HCT116 (cell line): ENCODE measurements around the gene TACC3. TPM values are rescaled to one million over a fixed set of nuclear protein-coding genes. Genes with fewer than 3 reads are reported as not detected.

Source experiments
- ATAC-seq: fragments of 200-7000 bp; cut with Tn5 transposase; 2 replicates; pipeline ENCODE4 v1.9.1; 2020; ENCODE audit warnings: mild to moderate bottlenecking, moderate library complexity
- BruUV-seq: library from RNA; stranded (reverse); fragments of 400-500 nt; replicated peaks from 2 replicates; lab custom pipeline; 2021; lab: Mats Ljungman, UMichigan
- CTCF ChIA-PET: fragments of 300-600 bp; sonication (Branson Sonifier 250); formaldehyde crosslinking; loops from one replicate; lab custom pipeline; 2021; ENCODE audit warnings: antibody characterized with exemption; lab: Charles Lee
- POLR2A ChIA-PET: fragments of 300-600, 350-600 bp; sonication (Branson Sonifier 250); formaldehyde crosslinking; loops from one replicate; lab custom pipeline; 2021; ENCODE audit warnings: antibody characterized with exemption; lab: Charles Lee
- RAD21 ChIA-PET, 2 experiments: fragments of 300-600 bp; sonication (Branson Sonifier 250); formaldehyde crosslinking; loops; one replicate each; lab custom pipeline; 2023; ENCODE audit warnings: low total read pairs in 2 of 2; ENCODE audit not compliant: uncharacterized antibody in 2 of 2, unreplicated experiment in 2 of 2, low non-redundant PET in 1 of 2; lab: Charles Lee
- DNase-seq: peaks from one replicate; pipeline ENCODE4 v3.0.0-alpha.2; 2010; ENCODE audit warnings: low read depth, low spot score
- H2AFZ ChIP-seq: fragments of 200-600 bp; shearing (Covaris generic), sonication (generic); 2 replicates; pipeline ENCODE4 v1.6.1; 2017; ENCODE audit warnings: low read depth, mixed run types, mixed read lengths, antibody characterized with exemption, low read length; ENCODE audit not compliant: poor library complexity, severe bottlenecking
- H3K27ac ChIP-seq: 2 replicates; pipeline ENCODE4 v1.5.1; 2012; ENCODE audit warnings: low read depth, low read length
- H3K27me3 ChIP-seq: fragments of 200-600 bp; sonication (generic); 2 replicates; pipeline ENCODE4 v1.6.1; 2016; ENCODE audit warnings: mixed run types, low read length, mixed read lengths; ENCODE audit not compliant: insufficient read depth
- H3K36me3 ChIP-seq, 2 experiments: fragments of 200-500 bp in 1 of 2; fragments of 200-600 bp in 1 of 2; sonication (Bioruptor generic) in 1 of 2; sonication (generic) in 1 of 2; 2 replicates each; pipeline versions ENCODE4 v1.5.1 to v1.6.1; 2014 to 2016; ENCODE audit warnings: low read length in 2 of 2, inconsistent platforms in 1 of 2, mixed read lengths in 1 of 2, mixed run types in 1 of 2; ENCODE audit not compliant: insufficient read depth in 2 of 2, control insufficient read depth in 1 of 2
- H3K4me1 ChIP-seq, 2 experiments: fragments of 200-600 bp in 1 of 2; sonication (generic) in 1 of 2; 2 replicates each; pipeline versions ENCODE4 v1.5.1 to v1.6.1; 2012 to 2017; ENCODE audit warnings: low read length in 2 of 2, inconsistent platforms in 1 of 2, mild to moderate bottlenecking in 1 of 2, mixed read lengths in 1 of 2, mixed run types in 1 of 2, moderate library complexity in 1 of 2; ENCODE audit not compliant: insufficient read depth in 2 of 2, control insufficient read depth in 1 of 2
- H3K4me2 ChIP-seq: fragments of 200-600 bp; sonication (generic); 2 replicates; pipeline ENCODE4 v1.6.1; 2017; ENCODE audit warnings: mixed run types, low read length, mixed read lengths
- H3K4me3 ChIP-seq, 2 experiments: fragments of 200-600 bp in 1 of 2; sonication (generic) in 1 of 2; replicated peaks in 1 of 2; 2 replicates each; pipeline ENCODE4 v1.5.1; 2011 to 2016; ENCODE audit warnings: low read length in 2 of 2, control low read depth in 1 of 2, low read depth in 1 of 2, mild to moderate bottlenecking in 1 of 2, mixed read lengths in 1 of 2, mixed run types in 1 of 2
- H3K79me2 ChIP-seq: fragments of 200-600 bp; sonication (generic); 2 replicates; pipeline ENCODE4 v1.6.1; 2017; ENCODE audit warnings: mild to moderate bottlenecking, mixed run types, low read length, moderate library complexity, mixed read lengths; ENCODE audit not compliant: insufficient read depth
- H3K9ac ChIP-seq: fragments of 200-600 bp; sonication (generic); 2 replicates; pipeline ENCODE4 v1.6.1; 2016; ENCODE audit warnings: low read length, mixed read lengths
- H3K9me2 ChIP-seq: fragments of 200-600 bp; sonication (generic), shearing (Covaris generic); 2 replicates; pipeline ENCODE4 v1.6.1; 2017; ENCODE audit warnings: mixed run types, mild to moderate bottlenecking, moderate library complexity; ENCODE audit not compliant: insufficient read depth
- H3K9me3 ChIP-seq, 2 experiments: fragments of 200-500 bp in 1 of 2; fragments of 200-600 bp in 1 of 2; sonication (Bioruptor generic) in 1 of 2; sonication (generic) in 1 of 2; 2 replicates each; pipeline ENCODE4 v1.6.1; 2014 to 2017; ENCODE audit warnings: low read length in 2 of 2, mixed read lengths in 2 of 2, inconsistent platforms in 1 of 2, low read depth in 1 of 2, mild to moderate bottlenecking in 1 of 2, mixed run types in 1 of 2, moderate library complexity in 1 of 2; ENCODE audit not compliant: control insufficient read depth in 1 of 2, insufficient read depth in 1 of 2
- H4K20me1 ChIP-seq: fragments of 200-600 bp; sonication (generic), shearing (Covaris generic); 2 replicates; pipeline ENCODE4 v1.6.1; 2017; ENCODE audit warnings: mixed run types, mild to moderate bottlenecking, moderate library complexity; ENCODE audit not compliant: insufficient read depth
- CBX3 ChIP-seq: IDR thresholded peaks from 2 replicates; pipeline ENCODE4 v1.6.1; 2012; ENCODE audit warnings: low read depth
- CEBPB ChIP-seq: IDR thresholded peaks from 2 replicates; pipeline ENCODE4 v1.6.1; 2012; ENCODE audit warnings: low read depth
- CTCF ChIP-seq, 3 experiments: fragments of 200-600 bp in 1 of 3; sonication (generic) in 1 of 3; IDR thresholded peaks in 2 of 3; conservative IDR thresholded peaks in 1 of 3; 2 replicates each; pipeline ENCODE4 v1.5.1; 2012 to 2017; ENCODE audit warnings: low read depth in 2 of 3, low read length in 2 of 3, antibody characterized with exemption in 1 of 3, borderline replicate concordance in 1 of 3, control low read depth in 1 of 3, mild to moderate bottlenecking in 1 of 3, mixed read lengths in 1 of 3, mixed run types in 1 of 3, moderate library complexity in 1 of 3; ENCODE audit not compliant: insufficient read depth in 1 of 3
- EGR1 ChIP-seq: IDR thresholded peaks from 2 replicates; pipeline ENCODE4 v1.6.1; 2012; ENCODE audit warnings: low read depth
- ELF1 ChIP-seq: IDR thresholded peaks from 2 replicates; pipeline ENCODE4 v1.6.1; 2012; ENCODE audit warnings: low read depth, borderline replicate concordance
- EZH2 ChIP-seq: fragments of 200-600 bp; sonication (generic); IDR thresholded peaks from 2 replicates; pipeline ENCODE4 v1.6.1; 2017; ENCODE audit warnings: antibody characterized with exemption, mixed run types
- FOSL1 ChIP-seq: IDR thresholded peaks from 2 replicates; pipeline ENCODE4 v1.6.1; 2012; ENCODE audit warnings: low read depth
- MAX ChIP-seq: IDR thresholded peaks from 2 replicates; pipeline ENCODE4 v1.6.1; 2012
- POLR2A ChIP-seq: IDR thresholded peaks from 2 replicates; pipeline ENCODE4 v1.7.0; 2011; ENCODE audit warnings: borderline replicate concordance; ENCODE audit not compliant: insufficient read depth, insufficient read length; ENCODE audit errors: extremely low read depth
- POLR2AphosphoS5 ChIP-seq: IDR thresholded peaks from 2 replicates; pipeline ENCODE4 v1.6.1; 2011; ENCODE audit warnings: mild to moderate bottlenecking, low read depth, low read length, moderate library complexity
- SIN3A ChIP-seq: IDR thresholded peaks from 2 replicates; pipeline ENCODE4 v1.6.1; 2012; ENCODE audit warnings: low read depth
- TCF7L2 ChIP-seq: IDR thresholded peaks from 2 replicates; pipeline ENCODE4 v1.7.0; 2011; ENCODE audit warnings: borderline replicate concordance, inconsistent platforms; ENCODE audit not compliant: insufficient read depth, insufficient read length; ENCODE audit errors: extremely low read depth
- YY1 ChIP-seq: IDR thresholded peaks from 2 replicates; pipeline ENCODE4 v1.6.1; 2011; ENCODE audit warnings: low read length, low read depth, moderate library complexity, mild to moderate bottlenecking; ENCODE audit not compliant: insufficient replicate concordance; ENCODE audit errors: extremely low read depth
- ZFX ChIP-seq: fragments of 450-650 bp; IDR thresholded peaks from 2 replicates; pipeline ENCODE4 v1.6.1; 2017
- ZNF274 ChIP-seq: fragments of 200-500 bp; sonication (Bioruptor generic); IDR thresholded peaks from 2 replicates; pipeline ENCODE4 v1.6.1; 2014; ENCODE audit warnings: mild to moderate bottlenecking, low read depth, low read length, inconsistent platforms
- intact Hi-C: fragments of 100-400 bp; cut with micrococcal nuclease; formaldehyde crosslinking; loops from 2 replicates; pipeline ENCODE4 v1.10.0; 2022
- total RNA-seq: library from RNA; stranded (reverse); gene quantifications from one replicate; pipeline ENCODE4 v1.2.1, GENCODE V29; 2021; ENCODE audit not compliant: unreplicated experiment
- TF ChIP-seq, protein P1 (sequence below): IDR thresholded peaks from 2 replicates; pipeline ENCODE4 v1.6.1; 2012; ENCODE audit warnings: low read depth
- TF ChIP-seq, protein P2 (sequence below): IDR thresholded peaks from 2 replicates; pipeline ENCODE4 v1.6.1; 2012

TACC3 gene
- total RNA-seq, 1 experiment from 2014 or later = 106 TPM

- Histone ChIP-seq H3K27ac (no peak overlapping the region; the same call in 1 of the 2 replicates), H3K4me1 (peaks cover 12 to 21% of the 10 kb centered on the region in 2 experiments), H3K36me3 (peaks cover 37 to 85% of the 10 kb centered on the region in 2 experiments), H3K4me3 (no peak overlapping the region), H3K79me2 (peaks cover 87% of the 10 kb centered on the region), H2AFZ (no peak overlapping the region), H3K9me3 (no peaks in the 10 kb centered on the region), H3K9ac (no peak overlapping the region), H3K27me3 (no peaks in the 10 kb centered on the region), H3K4me2 (no peak overlapping the region), H3K9me2 (no peaks in the 10 kb centered on the region), H4K20me1 (no peaks in the 10 kb centered on the region)
- ATAC-seq (no peak), DNase-seq (no peak)
- POLR2A ChIA-PET = no interaction called here
- RAD21 ChIA-PET = no interaction called here
- CTCF ChIA-PET = interaction anchor here (1.6 to 1.8 kb wide), 2 partner anchors 17 to 37 kb away, joined by 4 to 17 read pairs; no protein-coding TSS in a partner anchor
- TF ChIP-seq CBX3 (no peak), ZNF274 (no peak), SIN3A (no peak), FOSL1 (no peak), MAX (no peak), YY1 (no peak), TCF7L2 (no peak), POLR2A (no peak), CTCF (IDR thresholded peaks at IDR 0.05 in 2 of 3, conservative IDR thresholded peaks at IDR 0.05 in 1 of 3; ENCODE audit: borderline replicate concordance in 1 of 3, insufficient read depth in 1 of 3, low read depth in 2 of 3, low read length in 2 of 3) (no peak), POLR2AphosphoS5 (no peak), EZH2 (no peak), ELF1 (no peak), ZFX (no peak), EGR1 (no peak), CEBPB (no peak)
- TF ChIP-seq, protein P1, sequence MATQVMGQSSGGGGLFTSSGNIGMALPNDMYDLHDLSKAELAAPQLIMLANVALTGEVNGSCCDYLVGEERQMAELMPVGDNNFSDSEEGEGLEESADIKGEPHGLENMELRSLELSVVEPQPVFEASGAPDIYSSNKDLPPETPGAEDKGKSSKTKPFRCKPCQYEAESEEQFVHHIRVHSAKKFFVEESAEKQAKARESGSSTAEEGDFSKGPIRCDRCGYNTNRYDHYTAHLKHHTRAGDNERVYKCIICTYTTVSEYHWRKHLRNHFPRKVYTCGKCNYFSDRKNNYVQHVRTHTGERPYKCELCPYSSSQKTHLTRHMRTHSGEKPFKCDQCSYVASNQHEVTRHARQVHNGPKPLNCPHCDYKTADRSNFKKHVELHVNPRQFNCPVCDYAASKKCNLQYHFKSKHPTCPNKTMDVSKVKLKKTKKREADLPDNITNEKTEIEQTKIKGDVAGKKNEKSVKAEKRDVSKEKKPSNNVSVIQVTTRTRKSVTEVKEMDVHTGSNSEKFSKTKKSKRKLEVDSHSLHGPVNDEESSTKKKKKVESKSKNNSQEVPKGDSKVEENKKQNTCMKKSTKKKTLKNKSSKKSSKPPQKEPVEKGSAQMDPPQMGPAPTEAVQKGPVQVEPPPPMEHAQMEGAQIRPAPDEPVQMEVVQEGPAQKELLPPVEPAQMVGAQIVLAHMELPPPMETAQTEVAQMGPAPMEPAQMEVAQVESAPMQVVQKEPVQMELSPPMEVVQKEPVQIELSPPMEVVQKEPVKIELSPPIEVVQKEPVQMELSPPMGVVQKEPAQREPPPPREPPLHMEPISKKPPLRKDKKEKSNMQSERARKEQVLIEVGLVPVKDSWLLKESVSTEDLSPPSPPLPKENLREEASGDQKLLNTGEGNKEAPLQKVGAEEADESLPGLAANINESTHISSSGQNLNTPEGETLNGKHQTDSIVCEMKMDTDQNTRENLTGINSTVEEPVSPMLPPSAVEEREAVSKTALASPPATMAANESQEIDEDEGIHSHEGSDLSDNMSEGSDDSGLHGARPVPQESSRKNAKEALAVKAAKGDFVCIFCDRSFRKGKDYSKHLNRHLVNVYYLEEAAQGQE = no peak
- TF ChIP-seq, protein P2, sequence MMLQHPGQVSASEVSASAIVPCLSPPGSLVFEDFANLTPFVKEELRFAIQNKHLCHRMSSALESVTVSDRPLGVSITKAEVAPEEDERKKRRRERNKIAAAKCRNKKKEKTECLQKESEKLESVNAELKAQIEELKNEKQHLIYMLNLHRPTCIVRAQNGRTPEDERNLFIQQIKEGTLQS = no peak
- intact Hi-C loops = no loop called here
- BruUV-seq = no TSS peak
Measured at GRCh38 chr4:1730532-1731135, 9.3 kb downstream of the TACC3 start.
